ENCODE data around the gene KCNMA1. TPM values are rescaled to one million over a fixed set of nuclear protein-coding genes. Genes with fewer than 3 reads are reported as not detected.

KCNMA1 gene
- total RNA-seq, 1 experiment from 2014 or later = 20.7 TPM

DNA sequence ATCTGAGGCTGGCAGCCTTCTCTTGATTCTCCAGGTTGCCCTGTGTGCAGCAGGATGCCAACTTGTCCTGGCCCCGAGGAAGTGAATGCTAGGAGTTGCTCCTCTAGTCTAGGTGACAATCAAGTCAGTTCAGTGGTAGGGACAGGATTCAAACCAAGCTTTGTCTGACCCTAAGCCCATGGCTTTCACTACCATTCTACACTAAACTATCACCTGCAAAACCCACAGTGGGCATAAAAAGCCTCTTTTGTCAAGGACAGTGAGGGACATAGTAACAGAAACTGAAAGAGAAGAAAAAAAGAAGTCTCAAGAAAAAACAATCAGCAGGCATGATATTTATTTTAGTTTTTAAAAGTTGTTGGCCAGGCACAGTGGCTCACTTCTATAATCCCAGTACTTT lies 33.5 kb downstream of the KCNMA1 start:
- DNase-seq = no peak
- TF ChIP-seq, protein P1, sequence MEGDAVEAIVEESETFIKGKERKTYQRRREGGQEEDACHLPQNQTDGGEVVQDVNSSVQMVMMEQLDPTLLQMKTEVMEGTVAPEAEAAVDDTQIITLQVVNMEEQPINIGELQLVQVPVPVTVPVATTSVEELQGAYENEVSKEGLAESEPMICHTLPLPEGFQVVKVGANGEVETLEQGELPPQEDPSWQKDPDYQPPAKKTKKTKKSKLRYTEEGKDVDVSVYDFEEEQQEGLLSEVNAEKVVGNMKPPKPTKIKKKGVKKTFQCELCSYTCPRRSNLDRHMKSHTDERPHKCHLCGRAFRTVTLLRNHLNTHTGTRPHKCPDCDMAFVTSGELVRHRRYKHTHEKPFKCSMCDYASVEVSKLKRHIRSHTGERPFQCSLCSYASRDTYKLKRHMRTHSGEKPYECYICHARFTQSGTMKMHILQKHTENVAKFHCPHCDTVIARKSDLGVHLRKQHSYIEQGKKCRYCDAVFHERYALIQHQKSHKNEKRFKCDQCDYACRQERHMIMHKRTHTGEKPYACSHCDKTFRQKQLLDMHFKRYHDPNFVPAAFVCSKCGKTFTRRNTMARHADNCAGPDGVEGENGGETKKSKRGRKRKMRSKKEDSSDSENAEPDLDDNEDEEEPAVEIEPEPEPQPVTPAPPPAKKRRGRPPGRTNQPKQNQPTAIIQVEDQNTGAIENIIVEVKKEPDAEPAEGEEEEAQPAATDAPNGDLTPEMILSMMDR (IDR thresholded peaks at IDR 0.05; ENCODE audit: insufficient read depth in 1 of 2, low read depth in 1 of 2, low read length in 1 of 2, severe bottlenecking in 1 of 2, unreplicated experiment in 1 of 2) = no peak
- Histone ChIP-seq H3K4me3 (ENCODE audit: low read depth, low read length) (no peak overlapping the region), H3K27me3 (replicated peaks; ENCODE audit: control insufficient read depth, insufficient read depth, low read length) (no peaks in the 10 kb centered on the region), H3K9me3 (no peaks in the 10 kb centered on the region), H3K36me3 (ENCODE audit: control insufficient read depth, insufficient read depth, low read length) (no peaks in the 10 kb centered on the region), H3K4me1 (peaks cover 17% of the 10 kb centered on the region)
- no peaks in the 10 kb centered on the region for H3K36me3 Mint-ChIP-seq (ENCODE audit: insufficient read depth, unreplicated experiment)
- intact Hi-C loops (cut with micrococcal nuclease; ENCODE audit: unreplicated experiment) = no loop called here
- ChIA-PET CTCF (no interaction called here), POLR2A (no interaction called here)
- no peak overlapping the region for H3K27ac Mint-ChIP-seq (ENCODE audit: unreplicated experiment)
- no peaks in the 10 kb centered on the region for H3K9me3 Mint-ChIP-seq (ENCODE audit: unreplicated experiment)
- peaks cover 9% of the 10 kb centered on the region for H3K4me1 Mint-ChIP-seq (ENCODE audit: low read depth, unreplicated experiment)
- BruUV-seq (replicated peaks) = no TSS peak
- no peaks in the 10 kb centered on the region for H3K27me3 Mint-ChIP-seq (ENCODE audit: insufficient read depth, unreplicated experiment)
- H3K4me3 Mint-ChIP-seq (ENCODE audit: unreplicated experiment) = no peak overlapping the region

- H3K27me3 ChIP-seq (replicated peaks; ENCODE audit: control insufficient read depth, insufficient read depth, low read length) = no peaks in the 10 kb centered on the region
- POLR2A ChIA-PET = no interaction called here
- intact Hi-C loops (cut with micrococcal nuclease; ENCODE audit: unreplicated experiment) = no loop called here
- TF ChIP-seq, protein P1 (IDR thresholded peaks at IDR 0.05; ENCODE audit: insufficient read depth in 1 of 2, low read depth in 1 of 2, low read length in 1 of 2, severe bottlenecking in 1 of 2, unreplicated experiment in 1 of 2) = no peak
- Mint-ChIP-seq H3K4me3 (ENCODE audit: unreplicated experiment) (no peak overlapping the region), H3K9me3 (ENCODE audit: unreplicated experiment) (no peaks in the 10 kb centered on the region), H3K36me3 (ENCODE audit: insufficient read depth, unreplicated experiment) (no peaks in the 10 kb centered on the region), H3K27ac (ENCODE audit: unreplicated experiment) (no peak overlapping the region), H3K4me1 (ENCODE audit: low read depth, unreplicated experiment) (peaks cover 9% of the 10 kb centered on the region), H3K27me3 (ENCODE audit: insufficient read depth, unreplicated experiment) (no peaks in the 10 kb centered on the region)
- no TSS peak for BruUV-seq (replicated peaks)
- DNase-seq = no peak
- no peak overlapping the region for H3K4me3 ChIP-seq (ENCODE audit: low read depth, low read length)
- H3K9me3 ChIP-seq = no peaks in the 10 kb centered on the region
- CTCF ChIA-PET = no interaction called here
- H3K36me3 ChIP-seq (ENCODE audit: control insufficient read depth, insufficient read depth, low read length) = no peaks in the 10 kb centered on the region
- peaks cover 17% of the 10 kb centered on the region for H3K4me1 ChIP-seq
Observed at GRCh38 chr10:77603534-77603927, 34.1 kb downstream of the KCNMA1 start.

- intact Hi-C loops (cut with micrococcal nuclease; ENCODE audit: unreplicated experiment) = no loop called here
- CTCF ChIA-PET = no interaction called here
- Mint-ChIP-seq H3K36me3 (ENCODE audit: insufficient read depth, unreplicated experiment) (no peaks in the 10 kb centered on the region), H3K27ac (ENCODE audit: unreplicated experiment) (no peak overlapping the region), H3K27me3 (ENCODE audit: insufficient read depth, unreplicated experiment) (no peaks in the 10 kb centered on the region), H3K9me3 (ENCODE audit: unreplicated experiment) (no peaks in the 10 kb centered on the region), H3K4me1 (ENCODE audit: low read depth, unreplicated experiment) (peaks cover 9% of the 10 kb centered on the region), H3K4me3 (ENCODE audit: unreplicated experiment) (no peak overlapping the region)
- BruUV-seq (replicated peaks) = no TSS peak
- H3K4me3 ChIP-seq (ENCODE audit: low read depth, low read length) = no peak overlapping the region
- no peak for DNase-seq
- no peaks in the 10 kb centered on the region for H3K27me3 ChIP-seq (replicated peaks; ENCODE audit: control insufficient read depth, insufficient read depth, low read length)
- no peaks in the 10 kb centered on the region for H3K9me3 ChIP-seq
- POLR2A ChIA-PET = no interaction called here
- peaks cover 17% of the 10 kb centered on the region for H3K4me1 ChIP-seq
- H3K36me3 ChIP-seq (ENCODE audit: control insufficient read depth, insufficient read depth, low read length) = no peaks in the 10 kb centered on the region
- TF ChIP-seq, protein P1 (IDR thresholded peaks at IDR 0.05; ENCODE audit: insufficient read depth in 1 of 2, low read depth in 1 of 2, low read length in 1 of 2, severe bottlenecking in 1 of 2, unreplicated experiment in 1 of 2) = no peak
Observed at GRCh38 chr10:77602913-77603533, 34.6 kb downstream of the KCNMA1 start.
